SU-DHL-6 (cell line): Measurements from ENCODE around the gene ZNF80.

Experiments
- CTCF ChIP-seq: fragments of 200-600 bp; sonication (generic); IDR thresholded peaks from one replicate; pipeline ENCODE4 v1.5.1; 2017; ENCODE audit warnings: antibody characterized with exemption, mild to moderate bottlenecking, low read length, moderate library complexity; ENCODE audit not compliant: insufficient read depth, poor library complexity, severe bottlenecking
- EZH2phosphoT487 ChIP-seq: fragments of 200-600 bp; sonication (generic), shearing (Covaris generic); conservative IDR thresholded peaks from 2 replicates; pipeline ENCODE4 v1.6.1; 2018; ENCODE audit warnings: mild to moderate bottlenecking, antibody characterized with exemption, low read length, moderate library complexity, mixed read lengths

- TF ChIP-seq CTCF (no peak), EZH2phosphoT487 (no peak)
These were observed 5.8 kb downstream of the ZNF80 start for GRCh38 chr3:114231616-114232015.
